ENCODE measurements around the gene HLA-B.
"Not testable (repeated sequence)": the region's sequence is repeated elsewhere in the genome, so short reads cannot be mapped to it uniquely, and the experiment has no call there.

The HLA-B gene

GRCh38 chr6:31393932-31394331 lies 37.0 kb upstream of the HLA-B start:
- no peak for TF ChIP-seq CTCF (conservative IDR thresholded peaks at IDR 0.05; ENCODE audit: low read length)
- DNase-seq (ENCODE audit: low read depth), result no peak

GRCh38 chr6:31389802-31390132 lies 32.8 kb upstream of the HLA-B start:
- not testable (repeated sequence) for DNase-seq (ENCODE audit: low read depth)

More at GRCh38 chr6:31393932-31394331, 37.0 kb upstream of the HLA-B start:
- no peak overlapping the region for H3K4me3 ChIP-seq (ENCODE audit: low read length)

GRCh38 chr6:31388916-31389801 lies 32.2 kb upstream of the HLA-B start:
- H3K4me3 ChIP-seq (ENCODE audit: low read length); DNase-seq (ENCODE audit: low read depth): not testable (repeated sequence)

More at GRCh38 chr6:31389802-31390132, 32.8 kb upstream of the HLA-B start:
- H3K4me3 ChIP-seq (ENCODE audit: low read length), result not testable (repeated sequence)

GRCh38 chr6:31386977-31387376 lies 30.0 kb upstream of the HLA-B start:
- DNase-seq (ENCODE audit: low read depth), result no peak
- no peak overlapping the region for H3K4me3 ChIP-seq (ENCODE audit: low read length)
- no peak for TF ChIP-seq CTCF (conservative IDR thresholded peaks at IDR 0.05; ENCODE audit: low read length)

- DNase-seq (ENCODE audit: low read depth), result peak; percentile 27
- H3K4me3 ChIP-seq (ENCODE audit: low read length), result no peak overlapping the region
- TF ChIP-seq CTCF (conservative IDR thresholded peaks at IDR 0.05; ENCODE audit: low read length), result no peak
Observed at GRCh38 chr6:31386099-31386498, 29.1 kb upstream of the HLA-B start.

GRCh38 chr6:31385041-31385440 lies 28.1 kb upstream of the HLA-B start:
- no peak overlapping the region for H3K4me3 ChIP-seq (ENCODE audit: low read length)
- no peak for DNase-seq (ENCODE audit: low read depth)
- TF ChIP-seq CTCF (conservative IDR thresholded peaks at IDR 0.05; ENCODE audit: low read length), result no peak

GRCh38 chr6:31383149-31383548 lies 26.2 kb upstream of the HLA-B start:
- DNase-seq (ENCODE audit: low read depth), result peak; percentile 38
- no peak overlapping the region for H3K4me3 ChIP-seq (ENCODE audit: low read length)
- TF ChIP-seq CTCF (conservative IDR thresholded peaks at IDR 0.05; ENCODE audit: low read length), result no peak

- H3K4me3 ChIP-seq (ENCODE audit: low read length), result no peak overlapping the region
- no peak for TF ChIP-seq CTCF (conservative IDR thresholded peaks at IDR 0.05; ENCODE audit: low read length)
- DNase-seq (ENCODE audit: low read depth), result no peak
Observed at GRCh38 chr6:31381666-31382065, 24.7 kb upstream of the HLA-B start.

Data from AG10803 (cell line).